PC-3 (cell line): ENCODE data around the gene PIGC. TPM values are rescaled to one million over a fixed set of nuclear protein-coding genes. Genes with fewer than 3 reads are reported as not detected.

Source experiments
- ATAC-seq: fragments of 200-7000 bp; cut with Tn5 transposase; 2 replicates; pipeline ENCODE4 v1.9.1; 2020; ENCODE audit warnings: mild to moderate bottlenecking, moderate library complexity
- BruUV-seq: library from RNA; stranded (reverse); fragments of 400-500 nt; replicated peaks from 2 replicates; lab custom pipeline; 2021; lab: Mats Ljungman, UMichigan
- CTCF ChIA-PET: fragments of 300-600 bp; sonication (Branson Sonifier 250); formaldehyde crosslinking; loops from one replicate; lab custom pipeline; 2022; ENCODE audit warnings: antibody characterized with exemption; lab: Charles Lee
- POLR2A ChIA-PET: fragments of 300-600 bp; sonication (Branson Sonifier 250); formaldehyde crosslinking; loops from one replicate; lab custom pipeline; 2022; ENCODE audit warnings: antibody characterized with exemption; ENCODE audit not compliant: unreplicated experiment; lab: Charles Lee
- DNase-seq: peaks from one replicate; pipeline ENCODE4 v3.0.0-alpha.2; 2015
- H2AFZ ChIP-seq: fragments of 300-600 bp; sonication (generic); 2 replicates; pipeline ENCODE4 v1.6.0; 2016; ENCODE audit warnings: antibody characterized with exemption, low read length
- H3F3A ChIP-seq: fragments of 300-600 bp; sonication (generic); one replicate; pipeline ENCODE4 v1.6.0; 2017; ENCODE audit warnings: antibody characterized with exemption, low read length, control low read depth, mild to moderate bottlenecking; ENCODE audit not compliant: unreplicated experiment
- H3K27ac ChIP-seq: fragments of 300-600 bp; sonication (generic); 2 replicates; pipeline ENCODE4 v1.5.1; 2016; ENCODE audit warnings: mild to moderate bottlenecking, low read length
- H3K27me3 ChIP-seq: fragments of 300-600 bp; sonication (generic); 2 replicates; pipeline ENCODE4 v1.6.1; 2016; ENCODE audit warnings: low read length, mixed read lengths
- H3K36me3 ChIP-seq: fragments of 300-600 bp; sonication (generic); 2 replicates; pipeline ENCODE4 v1.6.1; 2016; ENCODE audit warnings: low read depth, mixed run types, low read length, mixed read lengths
- H3K4me1 ChIP-seq: fragments of 300-600 bp; sonication (generic); 2 replicates; pipeline ENCODE4 v1.5.1; 2016; ENCODE audit warnings: low read length; ENCODE audit not compliant: insufficient read depth
- H3K4me2 ChIP-seq: fragments of 300-600 bp; sonication (generic); 2 replicates; pipeline ENCODE4 v1.6.0; 2016; ENCODE audit warnings: low read length
- H3K4me3 ChIP-seq: fragments of 300-600 bp; sonication (generic); 2 replicates; pipeline ENCODE4 v1.5.1; 2016; ENCODE audit warnings: mild to moderate bottlenecking, low read length, mixed read lengths
- H3K79me2 ChIP-seq: fragments of 300-600 bp; sonication (generic); 2 replicates; pipeline ENCODE4 v1.6.1; 2017; ENCODE audit warnings: low read length, mixed read lengths
- H3K9ac ChIP-seq: fragments of 300-600 bp; sonication (generic); 2 replicates; pipeline ENCODE4 v1.6.0; 2016; ENCODE audit warnings: mild to moderate bottlenecking, low read length
- H3K9me2 ChIP-seq: fragments of 300-600 bp; sonication (generic); replicated peaks from 2 replicates; pipeline ENCODE4 v1.6.1; 2016; ENCODE audit warnings: mixed run types, low read length, mixed read lengths
- H3K9me3 ChIP-seq: fragments of 300-600 bp; sonication (generic); 2 replicates; pipeline ENCODE4 v1.6.1; 2016; ENCODE audit warnings: low read length, mixed read lengths
- H4K20me1 ChIP-seq: fragments of 300-600 bp; sonication (generic); 2 replicates; pipeline ENCODE4 v1.6.1; 2016; ENCODE audit warnings: low read length, mixed read lengths
- CTCF ChIP-seq: fragments of 300-600 bp; sonication (generic); conservative IDR thresholded peaks from 2 replicates; pipeline ENCODE4 v1.5.1; 2017; ENCODE audit warnings: antibody characterized with exemption, low read depth, mild to moderate bottlenecking, low read length
- EZH2 ChIP-seq: fragments of 300-600 bp; sonication (generic); IDR thresholded peaks from one replicate; pipeline ENCODE4 v1.6.1; 2017; ENCODE audit warnings: antibody characterized with exemption, mild to moderate bottlenecking, low read length; ENCODE audit not compliant: unreplicated experiment
- EZH2phosphoT487 ChIP-seq: fragments of 300-600 bp; sonication (generic); IDR thresholded peaks from 2 replicates; pipeline ENCODE4 v1.6.1; 2018; ENCODE audit warnings: mild to moderate bottlenecking, antibody characterized with exemption, low read length, borderline replicate concordance
- intact Hi-C: fragments of 100-400 bp; cut with micrococcal nuclease; formaldehyde crosslinking; loops from 2 replicates; pipeline ENCODE4 v1.9.0; 2023
- total RNA-seq: library from RNA; depleted of rRNA; stranded (reverse); fragments of >200 nt; gene quantifications from 2 replicates; pipeline ENCODE4 v1.2.3, GENCODE V29; 2014

Gene PIGC
- total RNA-seq, 1 experiment from 2014 or later: 70.5 TPM

- POLR2A ChIA-PET: interaction anchor here (0.6 kb wide), 1 partner anchor 33 kb away, joined by 3 read pairs; no protein-coding TSS in a partner anchor
- TF ChIP-seq EZH2 (no peak), CTCF (no peak), EZH2phosphoT487 (no peak)
- no peaks in the 10 kb centered on the region for H3K36me3 ChIP-seq
- H3K4me1 ChIP-seq: peaks cover 44% of the 10 kb centered on the region
- H3K4me2 ChIP-seq: peak overlapping the region; percentile 50
- no peaks in the 10 kb centered on the region for H3K9me2 ChIP-seq
- no peaks in the 10 kb centered on the region for H3F3A ChIP-seq
- CTCF ChIA-PET: no interaction called here
- intact Hi-C loops: no loop called here
- H3K27ac ChIP-seq: peak overlapping the region; percentile 38
- no peak overlapping the region for H3K9ac ChIP-seq
- no peaks in the 10 kb centered on the region for H3K79me2 ChIP-seq
- peak overlapping the region; percentile 1; the same call in 1 of the 2 replicates for H3K4me3 ChIP-seq
- BruUV-seq: no TSS peak
- H3K27me3 ChIP-seq: no peaks in the 10 kb centered on the region
- peak; percentile 99 for DNase-seq
- H3K9me3 ChIP-seq: no peaks in the 10 kb centered on the region
- ATAC-seq: peak; percentile 93
- no peaks in the 10 kb centered on the region for H4K20me1 ChIP-seq
- H2AFZ ChIP-seq: peak overlapping the region; percentile 25
Measured at GRCh38 chr1:172476218-172476811, 32.4 kb upstream of the PIGC start.

DNA sequence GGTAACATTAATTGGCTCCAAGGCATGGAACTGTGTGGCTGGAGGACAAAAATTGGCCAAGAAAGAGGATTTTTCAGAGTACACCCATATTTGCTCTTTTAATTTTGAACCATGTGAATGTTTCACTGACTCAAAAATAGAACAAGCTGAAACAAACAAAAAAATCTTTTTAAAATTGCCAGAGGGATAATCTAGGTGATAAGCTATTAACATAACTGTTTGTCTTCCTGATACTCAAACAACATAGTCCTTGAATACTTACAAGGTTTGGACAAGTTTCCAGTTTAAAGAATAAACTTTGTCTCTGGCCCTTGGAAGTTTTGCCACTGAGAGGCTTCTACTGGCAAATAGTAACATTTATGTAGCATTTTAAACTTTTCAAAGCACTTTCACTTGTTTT, 30.0 kb upstream of the PIGC start:
- Histone ChIP-seq H3K27me3 (no peaks in the 10 kb centered on the region), H3K4me3 (no peak overlapping the region), H3K9me2 (no peaks in the 10 kb centered on the region), H4K20me1 (no peaks in the 10 kb centered on the region), H3K4me2 (no peak overlapping the region), H2AFZ (no peak overlapping the region), H3K4me1 (peaks cover 44% of the 10 kb centered on the region), H3K27ac (no peak overlapping the region), H3K36me3 (no peaks in the 10 kb centered on the region), H3F3A (no peaks in the 10 kb centered on the region), H3K9ac (no peak overlapping the region), H3K79me2 (no peaks in the 10 kb centered on the region), H3K9me3 (no peaks in the 10 kb centered on the region)
- intact Hi-C loops: no loop called here
- POLR2A ChIA-PET: interaction anchor here (0.6 to 0.7 kb wide), 2 partner anchors 59 to 64 kb away, joined by 3 read pairs; no protein-coding TSS in a partner anchor
- TF ChIP-seq EZH2 (no peak), EZH2phosphoT487 (no peak), CTCF (no peak)
- DNase-seq (no peak), ATAC-seq (no peak)
- CTCF ChIA-PET: no interaction called here
- BruUV-seq: no TSS peak

DNA sequence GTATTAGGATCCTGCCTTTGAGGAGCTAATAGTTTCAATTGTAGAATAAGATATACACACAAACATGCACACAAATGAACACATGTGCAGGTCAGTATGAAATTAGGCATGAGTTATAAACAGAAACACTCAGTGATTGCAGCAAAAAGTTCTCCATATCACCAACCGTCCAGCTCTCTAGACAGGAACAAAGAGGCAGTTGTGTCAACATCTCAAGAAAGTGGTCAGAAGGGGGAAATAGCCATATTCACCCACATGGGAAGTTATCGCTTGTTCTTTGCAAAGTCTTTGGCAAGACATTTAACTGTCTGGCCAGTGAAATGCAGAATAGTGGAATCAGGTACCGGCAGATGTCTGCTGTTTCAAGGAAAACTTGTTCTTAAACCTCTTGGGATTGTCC, 29.4 kb upstream of the PIGC start:
- peaks cover 40% of the 10 kb centered on the region for H3K4me1 ChIP-seq
- no peaks in the 10 kb centered on the region for H3K27me3 ChIP-seq
- H3K36me3 ChIP-seq: no peaks in the 10 kb centered on the region
- BruUV-seq: no TSS peak
- no peaks in the 10 kb centered on the region for H3K79me2 ChIP-seq
- no peak overlapping the region for H2AFZ ChIP-seq
- no peak overlapping the region for H3K4me2 ChIP-seq
- H3K9me3 ChIP-seq: no peaks in the 10 kb centered on the region
- H3K27ac ChIP-seq: no peak overlapping the region
- H3F3A ChIP-seq: no peaks in the 10 kb centered on the region
- no peaks in the 10 kb centered on the region for H3K9me2 ChIP-seq
- intact Hi-C loops: no loop called here
- no peaks in the 10 kb centered on the region for H4K20me1 ChIP-seq
- TF ChIP-seq CTCF (no peak), EZH2phosphoT487 (no peak), EZH2 (no peak)
- ChIA-PET CTCF (no interaction called here), POLR2A (no interaction called here)
- no peak overlapping the region for H3K4me3 ChIP-seq
- DNase-seq: no peak
- no peak overlapping the region for H3K9ac ChIP-seq
- no peak for ATAC-seq
